H1 (cell line): ENCODE results near the gene CASTOR1. TPM values are rescaled to one million over a fixed set of nuclear protein-coding genes. Genes with fewer than 3 reads are reported as not detected.

Experiments
- HDAC6 ChIP-seq: IDR thresholded peaks from one replicate; pipeline ENCODE4 v1.7.1; 2012; ENCODE audit warnings: low read depth, mild to moderate bottlenecking, inconsistent platforms, low read length, moderate library complexity
- polyA plus RNA-seq, 7 experiments: library from polyadenylated mRNA; depleted of rRNA in 3 of 7; stranded (reverse) in 5 of 7; unstranded in 2 of 7; fragments of >200 nt in 5 of 7; fragments of 200-250 nt in 2 of 7; gene quantifications; 1 replicate in 5 of 7; 2 replicates in 1 of 7; 4 replicates in 1 of 7; pipeline versions ENCODE4 v1.2.1 to v1.2.3, GENCODE V29; 2011 to 2013; ENCODE audit warnings: missing spikeins in 2 of 7, mixed read lengths in 2 of 7
- total RNA-seq: library from RNA; stranded (reverse); fragmentation: NEBNext Ultra II Directional; extraction: Animal tissue kit (Norgen Biotek cat#: 25700); gene quantifications from 2 replicates; pipeline ENCODE4 v1.2.1, GENCODE V29; 2021

CASTOR1 gene
- total and polyA plus RNA-seq, 2 of the 8 experiments (the other 6 are each of a cell fraction or from before 2014, with no cell fraction given), result 10.3 to 36.0 TPM

DNA sequence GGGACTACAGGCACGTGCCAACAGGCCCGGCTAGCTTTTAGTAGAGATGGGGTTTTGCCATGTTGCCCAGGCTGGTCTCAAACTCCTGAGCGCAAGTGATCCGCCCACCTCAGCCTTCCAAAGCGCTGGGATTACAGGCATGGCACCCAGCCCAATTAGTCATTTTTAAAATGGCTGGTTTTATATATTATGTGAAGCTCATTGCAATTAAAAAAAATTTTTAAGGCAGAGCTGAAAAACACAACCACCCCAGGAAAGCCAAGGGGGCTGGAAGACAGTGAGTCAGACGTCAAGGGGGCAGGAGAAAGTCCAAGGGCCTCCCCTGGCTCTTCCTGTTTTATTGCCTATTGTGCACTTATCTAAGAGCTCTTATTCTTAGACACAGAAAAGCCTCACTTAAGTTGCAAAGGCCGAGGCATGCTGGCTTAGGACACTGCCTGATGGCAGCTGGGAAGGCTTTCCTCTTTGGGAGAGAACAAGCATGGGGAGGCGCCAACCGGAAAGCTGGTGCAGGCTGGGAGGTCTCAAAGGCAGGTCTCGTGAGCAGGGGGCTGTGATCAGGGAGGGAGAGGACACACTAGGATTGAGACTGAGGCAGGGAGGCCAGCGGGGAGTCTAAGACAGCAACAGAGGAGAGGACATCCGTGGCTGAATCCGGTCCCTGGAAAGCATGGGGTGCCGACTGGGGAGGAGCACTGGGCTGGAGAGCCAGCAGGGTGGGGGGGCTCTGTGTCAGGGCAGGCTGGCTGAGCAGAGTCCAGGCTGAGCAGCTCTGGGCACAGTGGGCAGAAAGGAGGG, 11.6 kb downstream of the CASTOR1 start (continued):
- no peak for TF ChIP-seq HDAC6
